GM21381 (cell line): ENCODE measurements around the gene VWA1.
"Not testable (repeated sequence)": the region's sequence is repeated elsewhere in the genome, so short reads cannot be mapped to it uniquely, and the experiment has no call there.

Source experiments
- ATAC-seq: cut with Tn5 transposase; IDR thresholded peaks from one replicate; pipeline ENCODE4 v1.9.1; 2021; ENCODE audit warnings: mild to moderate bottlenecking, moderate library complexity; ENCODE audit not compliant: unreplicated experiment

The VWA1 gene

GRCh38 chr1:1434824-1435105 lies 725 bp upstream of the VWA1 start:
- ATAC-seq: no peak

- no peak for ATAC-seq
These were observed 580 bp downstream of the VWA1 start for GRCh38 chr1:1435911-1436629.

- ATAC-seq: no peak
These were observed 1.1 kb downstream of the VWA1 start for GRCh38 chr1:1436630-1437032.

GRCh38 chr1:1437033-1437903 lies 1.8 kb downstream of the VWA1 start:
- ATAC-seq: no peak

- ATAC-seq: no peak
These were observed 2.5 kb downstream of the VWA1 start for GRCh38 chr1:1437904-1438376.

- ATAC-seq: no peak
These were observed 3.3 kb downstream of the VWA1 start for GRCh38 chr1:1438531-1439381.

- no peak for ATAC-seq
These were observed 4.2 kb downstream of the VWA1 start for GRCh38 chr1:1439546-1440261.

GRCh38 chr1:1440262-1441001 lies 4.9 kb downstream of the VWA1 start:
- ATAC-seq: no peak

- ATAC-seq: no peak
These were observed 5.8 kb downstream of the VWA1 start for GRCh38 chr1:1441002-1441888.

GRCh38 chr1:1442069-1442770 lies 6.7 kb downstream of the VWA1 start:
- ATAC-seq: no peak

GRCh38 chr1:1446631-1447030 lies 11.1 kb downstream of the VWA1 start:
- ATAC-seq: not testable (repeated sequence)

- no peak for ATAC-seq
These were observed 13.7 kb downstream of the VWA1 start, which contains the start of gene ATAD3C for GRCh38 chr1:1449099-1449739. TSS of gene ATAD3C (plus strand) at chr1:1449689. CDS start at chr1:1450684, 995 bp downstream.

GRCh38 chr1:1450616-1451015 lies 15.1 kb downstream of the VWA1 start:
- not testable (repeated sequence) for ATAC-seq

GRCh38 chr1:1451696-1452364 lies 16.3 kb downstream of the VWA1 start:
- no peak for ATAC-seq

GRCh38 chr1:1452365-1452739 lies 16.9 kb downstream of the VWA1 start:
- not testable (repeated sequence) for ATAC-seq

- ATAC-seq: no peak
These were observed 17.4 kb downstream of the VWA1 start for GRCh38 chr1:1452882-1453281.
